Activated naive CD4-positive, alpha-beta T cell treated with anti-CD3 and anti-CD28 coated beads for 36 hours (primary cell): Measurements from ENCODE around the gene ZNF254. TPM values are rescaled to one million over a fixed set of nuclear protein-coding genes. Genes with fewer than 3 reads are reported as not detected.
"Not testable (repeated sequence)": the region's sequence is repeated elsewhere in the genome, so short reads cannot be mapped to it uniquely, and the experiment has no call there.

ENCODE experiments used
- CTCF ChIA-PET: fragments of 350-600 bp; sonication (Branson Sonifier 250); formaldehyde crosslinking; loops from one replicate; lab custom pipeline; 2021; ENCODE audit warnings: antibody characterized with exemption; lab: Charles Lee
- DNase-seq: peaks from one replicate; pipeline ENCODE4 v3.0.0-alpha.2; 2020
- H3K27ac Mint-ChIP-seq: one replicate; pipeline ENCODE4 v1.8.0; 2021; ENCODE audit warnings: mild to moderate bottlenecking, mixed read lengths
- H3K27me3 Mint-ChIP-seq: one replicate; pipeline ENCODE4 v1.8.0; 2021; ENCODE audit warnings: low read depth, mixed read lengths
- H3K36me3 Mint-ChIP-seq: one replicate; pipeline ENCODE4 v1.8.0; 2021; ENCODE audit warnings: low read depth, mixed read lengths
- H3K4me1 Mint-ChIP-seq: one replicate; pipeline ENCODE4 v1.8.0; 2021; ENCODE audit warnings: low read depth, mixed read lengths
- H3K4me3 Mint-ChIP-seq: one replicate; pipeline ENCODE4 v1.8.0; 2021; ENCODE audit warnings: mild to moderate bottlenecking, moderate library complexity, mixed read lengths
- H3K9me3 Mint-ChIP-seq: one replicate; pipeline ENCODE4 v1.8.0; 2021; ENCODE audit warnings: mixed read lengths
- intact Hi-C: fragments of 100-400 bp; cut with micrococcal nuclease; formaldehyde crosslinking; loops from one replicate; pipeline ENCODE4 v1.15.1; 2023
- total RNA-seq, 2 experiments: library from RNA; stranded (reverse); gene quantifications; one replicate each; pipeline ENCODE4 v1.2.3, GENCODE V29; 2021

ZNF254 gene
- total RNA-seq, 2 experiments from 2014 or later = 6.6 to 7.5 TPM

- Mint-ChIP-seq H3K27ac (no peak overlapping the region), H3K36me3 (peaks cover 63% of the 10 kb centered on the region), H3K4me1 (peaks cover 2% of the 10 kb centered on the region), H3K9me3 (peaks cover 7% of the 10 kb centered on the region), H3K4me3 (no peak overlapping the region), H3K27me3 (no peaks in the 10 kb centered on the region)
- CTCF ChIA-PET = interaction anchor here (0.6 kb wide), 1 partner anchor 13 kb away, joined by 5 read pairs; no protein-coding TSS in a partner anchor
- DNase-seq = no peak
- intact Hi-C loops = no loop called here
Observed at GRCh38 chr19:24074720-24075454, 12.1 kb upstream of the ZNF254 start.

GRCh38 chr19:24075530-24075929 lies 11.5 kb upstream of the ZNF254 start:
- H3K27me3 Mint-ChIP-seq, H3K4me3 Mint-ChIP-seq, H3K27ac Mint-ChIP-seq, H3K4me1 Mint-ChIP-seq, H3K9me3 Mint-ChIP-seq, DNase-seq, intact Hi-C loops: not testable (repeated sequence)
- peaks cover 59% of the 10 kb centered on the region for H3K36me3 Mint-ChIP-seq
- CTCF ChIA-PET = interaction anchor here (0.6 kb wide), 1 partner anchor 12 kb away, joined by 5 read pairs; no protein-coding TSS in a partner anchor

GRCh38 chr19:24078680-24079079 lies 8.3 kb upstream of the ZNF254 start:
- H3K36me3 Mint-ChIP-seq = peaks cover 49% of the 10 kb centered on the region
- no peak overlapping the region for H3K27ac Mint-ChIP-seq
- H3K4me3 Mint-ChIP-seq = no peak overlapping the region
- H3K9me3 Mint-ChIP-seq = peaks cover 7% of the 10 kb centered on the region
- no peaks in the 10 kb centered on the region for H3K4me1 Mint-ChIP-seq
- intact Hi-C loops = no loop called here
- CTCF ChIA-PET = no interaction called here
- no peak for DNase-seq
- no peaks in the 10 kb centered on the region for H3K27me3 Mint-ChIP-seq

GRCh38 chr19:24081056-24081455 lies 5.9 kb upstream of the ZNF254 start:
- no peak overlapping the region for H3K4me3 Mint-ChIP-seq
- no peaks in the 10 kb centered on the region for H3K4me1 Mint-ChIP-seq
- H3K9me3 Mint-ChIP-seq = no peaks in the 10 kb centered on the region
- no peak overlapping the region for H3K27ac Mint-ChIP-seq
- intact Hi-C loops = no loop called here
- CTCF ChIA-PET = interaction anchor here (0.6 kb wide), 1 partner anchor 472 kb away, joined by 4 read pairs; no protein-coding TSS in a partner anchor
- no peak for DNase-seq
- peaks cover 29% of the 10 kb centered on the region for H3K36me3 Mint-ChIP-seq
- no peaks in the 10 kb centered on the region for H3K27me3 Mint-ChIP-seq

- no peaks in the 10 kb centered on the region for H3K27me3 Mint-ChIP-seq
- peaks cover 72% of the 10 kb centered on the region for H3K36me3 Mint-ChIP-seq
- CTCF ChIA-PET = no interaction called here
- H3K4me1 Mint-ChIP-seq = peaks cover 14% of the 10 kb centered on the region
- intact Hi-C loops = no loop called here
- DNase-seq = no peak
- H3K4me3 Mint-ChIP-seq = no peak overlapping the region
- H3K9me3 Mint-ChIP-seq = peaks cover 21% of the 10 kb centered on the region
- no peak overlapping the region for H3K27ac Mint-ChIP-seq
Observed at GRCh38 chr19:24098359-24098758, 11.4 kb downstream of the ZNF254 start.

- intact Hi-C loops = no loop called here
- Mint-ChIP-seq H3K27me3 (no peaks in the 10 kb centered on the region), H3K36me3 (peaks cover 75% of the 10 kb centered on the region), H3K9me3 (peaks cover 25% of the 10 kb centered on the region), H3K27ac (no peak overlapping the region), H3K4me3 (no peak overlapping the region), H3K4me1 (peaks cover 11% of the 10 kb centered on the region)
- DNase-seq = no peak
- CTCF ChIA-PET = no interaction called here
Observed at GRCh38 chr19:24099829-24100228, 12.8 kb downstream of the ZNF254 start.

GRCh38 chr19:24100597-24100996 lies 13.6 kb downstream of the ZNF254 start:
- H3K4me1 Mint-ChIP-seq, CTCF ChIA-PET, DNase-seq, intact Hi-C loops, H3K4me3 Mint-ChIP-seq, H3K27me3 Mint-ChIP-seq, H3K27ac Mint-ChIP-seq: not testable (repeated sequence)
- H3K9me3 Mint-ChIP-seq = peaks cover 23% of the 10 kb centered on the region
- peaks cover 75% of the 10 kb centered on the region for H3K36me3 Mint-ChIP-seq

GRCh38 chr19:24101459-24102115 lies 14.6 kb downstream of the ZNF254 start:
- Mint-ChIP-seq H3K4me1 (peaks cover 5% of the 10 kb centered on the region), H3K9me3 (peaks cover 25% of the 10 kb centered on the region), H3K27ac (no peak overlapping the region), H3K27me3 (no peaks in the 10 kb centered on the region), H3K36me3 (peaks cover 76% of the 10 kb centered on the region), H3K4me3 (no peak overlapping the region)
- intact Hi-C loops = no loop called here
- DNase-seq = no peak
- CTCF ChIA-PET = no interaction called here

- Mint-ChIP-seq H3K4me3 (no peak overlapping the region), H3K27ac (no peak overlapping the region), H3K4me1 (no peaks in the 10 kb centered on the region), H3K27me3 (no peaks in the 10 kb centered on the region), H3K9me3 (peaks cover 47% of the 10 kb centered on the region), H3K36me3 (peaks cover 73% of the 10 kb centered on the region)
- DNase-seq = no peak
- CTCF ChIA-PET = no interaction called here
- intact Hi-C loops = no loop called here
Observed at GRCh38 chr19:24127601-24128000, 40.6 kb downstream of the ZNF254 start.

GRCh38 chr19:24140099-24140498 lies 53.1 kb downstream of the ZNF254 start:
- no peaks in the 10 kb centered on the region for H3K4me1 Mint-ChIP-seq
- no peak for DNase-seq
- intact Hi-C loops = no loop called here
- H3K27ac Mint-ChIP-seq = no peak overlapping the region
- H3K36me3 Mint-ChIP-seq = peaks cover 43% of the 10 kb centered on the region
- no peak overlapping the region for H3K4me3 Mint-ChIP-seq
- CTCF ChIA-PET = no interaction called here
- no peaks in the 10 kb centered on the region for H3K27me3 Mint-ChIP-seq
- peaks cover 54% of the 10 kb centered on the region for H3K9me3 Mint-ChIP-seq

GRCh38 chr19:24140591-24140990 lies 53.6 kb downstream of the ZNF254 start:
- H3K4me1 Mint-ChIP-seq = no peaks in the 10 kb centered on the region
- no peaks in the 10 kb centered on the region for H3K27me3 Mint-ChIP-seq
- no peak for DNase-seq
- peaks cover 42% of the 10 kb centered on the region for H3K36me3 Mint-ChIP-seq
- CTCF ChIA-PET = no interaction called here
- no peak overlapping the region for H3K4me3 Mint-ChIP-seq
- intact Hi-C loops = no loop called here
- H3K27ac Mint-ChIP-seq = no peak overlapping the region
- H3K9me3 Mint-ChIP-seq = peaks cover 55% of the 10 kb centered on the region

- H3K4me3 Mint-ChIP-seq = no peak overlapping the region
- peaks cover 50% of the 10 kb centered on the region for H3K9me3 Mint-ChIP-seq
- no peak for DNase-seq
- peaks cover 38% of the 10 kb centered on the region for H3K36me3 Mint-ChIP-seq
- intact Hi-C loops = no loop called here
- H3K27me3 Mint-ChIP-seq = no peaks in the 10 kb centered on the region
- CTCF ChIA-PET = no interaction called here
- H3K4me1 Mint-ChIP-seq = no peaks in the 10 kb centered on the region
- H3K27ac Mint-ChIP-seq = no peak overlapping the region
Observed at GRCh38 chr19:24141612-24142011, 54.6 kb downstream of the ZNF254 start.

- intact Hi-C loops = no loop called here
- Mint-ChIP-seq H3K4me1 (no peaks in the 10 kb centered on the region), H3K36me3 (peaks cover 32% of the 10 kb centered on the region), H3K27ac (no peak overlapping the region), H3K9me3 (peaks cover 44% of the 10 kb centered on the region), H3K27me3 (no peaks in the 10 kb centered on the region), H3K4me3 (no peak overlapping the region)
- no peak for DNase-seq
- CTCF ChIA-PET = interaction anchor here (0.7 kb wide), 1 partner anchor 201 kb away, joined by 5 read pairs; no protein-coding TSS in a partner anchor
Observed at GRCh38 chr19:24142771-24143170, 55.8 kb downstream of the ZNF254 start.
